Duodenal mucosa (tissue), 2 donors: ENCODE measurements around the gene CDH24.

Experiments
- H3K27ac ChIP-seq: one replicate; pipeline ENCODE4 v1.7.0; 2013; ENCODE audit warnings: low read depth, low read length
- H3K27me3 ChIP-seq, 2 donors: one replicate each; pipeline ENCODE4 v1.7.0; 2013; ENCODE audit warnings: low read length in 2 of 2, control low read depth in 1 of 2; ENCODE audit not compliant: insufficient read depth in 2 of 2, control insufficient read depth in 1 of 2
- H3K36me3 ChIP-seq, 2 donors: one replicate each; pipeline ENCODE4 v1.7.0; 2013; ENCODE audit warnings: low read length in 2 of 2, control low read depth in 1 of 2; ENCODE audit not compliant: insufficient read depth in 2 of 2, control insufficient read depth in 1 of 2
- H3K4me1 ChIP-seq, 2 donors: one replicate each; pipeline ENCODE4 v1.7.0; 2013; ENCODE audit warnings: low read length in 2 of 2, control low read depth in 1 of 2; ENCODE audit not compliant: insufficient read depth in 2 of 2, control insufficient read depth in 1 of 2
- H3K4me3 ChIP-seq, 2 donors: one replicate each; pipeline ENCODE4 v1.7.0; 2013; ENCODE audit warnings: low read length in 2 of 2, low read depth in 1 of 2
- H3K9ac ChIP-seq, 2 donors: one replicate each; pipeline ENCODE4 v1.7.0; 2013; ENCODE audit warnings: low read length in 2 of 2, low read depth in 1 of 2
- H3K9me3 ChIP-seq, 2 donors: one replicate each; pipeline ENCODE4 v1.7.0; 2013; ENCODE audit warnings: low read length in 2 of 2, control low read depth in 1 of 2; ENCODE audit not compliant: control insufficient read depth in 1 of 2

The CDH24 gene

DNA sequence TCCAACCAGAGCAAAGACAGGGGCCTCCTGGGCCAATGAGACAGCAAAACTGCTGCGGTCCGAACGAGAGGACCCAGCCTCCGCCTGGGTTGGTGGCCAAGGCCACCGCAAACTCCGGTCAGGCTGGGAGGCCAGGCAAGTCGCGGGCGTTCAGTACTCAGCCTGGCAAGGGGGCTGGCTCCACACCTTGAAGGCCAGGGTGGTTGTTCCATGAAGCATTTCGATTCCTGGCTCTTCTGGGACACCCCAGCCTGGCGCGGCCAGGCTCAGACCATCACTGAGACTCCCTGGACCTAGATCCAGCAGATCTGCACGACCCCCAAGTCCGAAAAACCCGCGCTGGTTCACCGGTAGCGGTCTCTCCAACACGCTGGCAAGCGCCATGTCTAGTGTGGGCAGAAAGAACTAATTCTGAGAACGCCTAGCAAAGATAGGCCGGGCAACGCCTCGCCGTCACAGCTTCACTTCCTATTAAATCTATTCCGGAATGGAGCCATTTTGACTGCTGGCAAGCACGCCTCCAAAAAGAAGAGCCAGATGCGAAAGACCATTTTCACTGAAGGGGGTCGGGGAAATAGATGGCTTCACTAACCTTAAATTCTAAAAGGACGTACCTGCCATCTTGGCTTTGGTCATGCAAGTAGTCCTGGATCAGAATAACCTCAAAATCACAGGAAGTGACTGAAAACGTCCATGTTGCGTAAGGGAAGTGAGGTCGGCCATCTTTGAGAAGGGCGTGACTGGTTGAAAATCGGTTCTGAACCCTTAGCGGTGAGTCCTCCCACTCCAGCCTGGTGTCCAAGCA, 22.6 kb downstream of the CDH24 start, which contains the start of gene PSMB5:
Gene PSMB5 (minus strand): TSS at position 403 of the 805 bp plus-strand sequence. CDS start 19 bp downstream, at position 384.
- Histone ChIP-seq H3K4me1 (peaks cover 11 to 12% of the 10 kb centered on the region in 2 donors), H3K27me3 (no peaks in the 10 kb centered on the region), H3K27ac (peak within 1 kb of the TSS; percentile 90), H3K9me3 (no peaks in the 10 kb centered on the region), H3K36me3 (peaks cover 0 to 21% of the 10 kb centered on the region in 2 donors), H3K9ac (peak within 1 kb of the TSS; percentile 96), H3K4me3 (peak within 1 kb of the TSS; percentile 97 to 98)

DNA sequence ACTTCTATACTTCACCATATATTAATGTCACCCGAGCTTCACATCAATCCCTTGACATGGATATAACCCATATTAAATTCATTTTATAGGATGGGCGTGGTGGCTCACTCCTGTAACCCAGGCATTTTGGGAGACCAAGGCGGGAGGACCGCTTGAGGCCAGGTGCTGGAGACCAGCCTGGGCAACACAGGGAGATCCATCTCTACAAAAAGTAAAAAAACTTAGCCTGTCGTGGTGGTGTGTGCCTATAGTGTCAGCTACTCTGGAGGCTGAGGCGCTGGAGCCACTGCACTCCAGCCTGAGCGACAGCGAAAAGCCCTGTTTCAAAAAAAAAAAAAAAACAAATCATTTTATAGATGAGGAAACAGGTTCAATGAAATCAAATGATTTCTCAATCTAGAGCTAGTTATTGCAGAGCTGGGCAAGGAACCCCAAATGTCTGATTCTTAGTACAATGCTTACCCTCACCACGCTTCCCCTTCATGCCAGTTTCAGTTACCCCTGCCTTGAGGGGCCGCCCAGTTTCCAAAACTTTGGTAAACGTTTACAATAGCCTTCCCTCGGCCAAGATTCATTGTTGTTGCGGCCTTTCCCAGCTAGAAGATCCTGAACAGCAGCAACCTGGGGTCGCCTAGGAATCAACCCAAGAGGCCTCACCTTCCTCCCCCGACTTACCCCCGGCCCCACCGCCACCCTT, 23.4 kb downstream of the CDH24 start:
- H3K4me3 ChIP-seq, result peak overlapping the region; percentile 97 to 98
- H3K4me1 ChIP-seq, result peaks cover 11 to 12% of the 10 kb centered on the region in 2 donors
- H3K27ac ChIP-seq, result peak overlapping the region; percentile 90
- peak overlapping the region; percentile 96 for H3K9ac ChIP-seq
- H3K36me3 ChIP-seq, result peaks cover 0 to 27% of the 10 kb centered on the region in 2 donors
- H3K27me3 ChIP-seq, result no peaks in the 10 kb centered on the region
- H3K9me3 ChIP-seq, result no peaks in the 10 kb centered on the region

DNA sequence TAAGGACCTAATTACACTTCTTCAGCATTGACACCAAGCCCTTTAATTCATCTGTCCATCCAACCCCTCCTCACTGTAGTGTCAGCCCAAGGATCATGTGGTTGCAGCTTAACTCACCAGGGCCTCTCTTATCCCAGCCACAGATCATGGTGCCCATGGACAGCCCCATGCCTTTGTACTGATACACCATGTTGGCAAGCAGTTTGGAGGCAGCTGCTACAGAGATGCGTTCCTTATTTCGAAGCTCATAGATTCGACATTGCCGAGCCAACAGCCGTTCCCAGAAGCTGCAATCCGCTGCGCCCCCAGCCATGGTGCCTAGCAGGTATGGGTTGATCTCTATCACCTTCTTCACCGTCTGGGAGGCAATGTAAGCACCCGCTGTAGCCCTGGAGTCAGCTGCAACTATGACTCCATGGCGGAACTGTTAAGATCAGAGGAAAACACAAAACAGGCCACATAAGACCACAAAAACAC, 24.0 kb downstream of the CDH24 start:
- Histone ChIP-seq H3K27ac (no peak overlapping the region), H3K4me1 (peaks cover 11 to 12% of the 10 kb centered on the region in 2 donors), H3K9me3 (no peaks in the 10 kb centered on the region), H3K27me3 (no peaks in the 10 kb centered on the region), H3K36me3 (peaks cover 0 to 32% of the 10 kb centered on the region in 2 donors), H3K9ac (no peak overlapping the region), H3K4me3 (peak overlapping the region; percentile 97 to 98)

DNA sequence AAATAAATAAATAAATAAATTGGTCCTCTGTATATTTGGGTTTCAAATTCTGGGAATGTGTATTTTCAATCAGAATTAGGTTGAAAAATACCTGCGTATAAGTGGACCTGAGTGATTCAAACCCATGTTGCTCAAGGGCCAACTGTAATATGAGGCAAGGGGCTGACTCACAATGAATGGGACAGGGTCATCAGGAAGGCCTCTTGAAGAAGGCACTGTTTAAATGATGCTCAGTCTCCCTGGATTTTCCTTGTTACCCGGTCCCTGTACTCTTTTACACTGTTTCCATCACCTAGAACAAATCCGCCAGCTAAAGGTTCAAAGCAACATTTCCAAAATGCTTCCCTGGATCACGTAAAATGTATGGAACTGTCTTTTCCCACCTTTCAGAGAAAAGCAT, 26.4 kb downstream of the CDH24 start:
- no peak overlapping the region for H3K9ac ChIP-seq
- no peak overlapping the region for H3K27ac ChIP-seq
- peaks cover 4 to 36% of the 10 kb centered on the region in 2 donors for H3K36me3 ChIP-seq
- H3K4me1 ChIP-seq, result peaks cover 11 to 12% of the 10 kb centered on the region in 2 donors
- H3K27me3 ChIP-seq, result no peaks in the 10 kb centered on the region
- H3K9me3 ChIP-seq, result no peaks in the 10 kb centered on the region
- no peak overlapping the region for H3K4me3 ChIP-seq

DNA sequence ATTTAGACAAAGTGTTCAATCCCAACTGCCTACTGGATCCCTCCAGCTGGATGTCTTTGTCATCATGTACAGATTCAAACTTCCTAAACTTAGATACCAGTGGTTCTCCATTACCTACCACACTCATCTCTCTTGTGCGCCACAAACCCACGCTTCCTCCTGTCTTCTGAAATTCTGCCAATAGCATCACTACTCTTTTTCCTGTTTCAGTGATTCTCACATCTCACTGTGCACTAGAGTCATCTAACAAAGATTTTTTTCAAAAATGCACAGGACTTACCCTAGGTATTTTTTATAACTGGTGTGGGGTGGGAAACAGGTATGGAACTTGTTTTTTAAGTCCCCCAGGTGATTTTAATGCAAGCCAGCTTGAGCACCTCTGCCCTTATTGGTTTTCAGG, 28.5 kb downstream of the CDH24 start:
- Histone ChIP-seq H3K36me3 (peaks cover 12 to 49% of the 10 kb centered on the region in 2 donors), H3K9ac (no peak overlapping the region), H3K9me3 (no peaks in the 10 kb centered on the region), H3K4me1 (peaks cover 8% of the 10 kb centered on the region in 2 donors), H3K27me3 (no peaks in the 10 kb centered on the region), H3K4me3 (no peak overlapping the region), H3K27ac (no peak overlapping the region)

DNA sequence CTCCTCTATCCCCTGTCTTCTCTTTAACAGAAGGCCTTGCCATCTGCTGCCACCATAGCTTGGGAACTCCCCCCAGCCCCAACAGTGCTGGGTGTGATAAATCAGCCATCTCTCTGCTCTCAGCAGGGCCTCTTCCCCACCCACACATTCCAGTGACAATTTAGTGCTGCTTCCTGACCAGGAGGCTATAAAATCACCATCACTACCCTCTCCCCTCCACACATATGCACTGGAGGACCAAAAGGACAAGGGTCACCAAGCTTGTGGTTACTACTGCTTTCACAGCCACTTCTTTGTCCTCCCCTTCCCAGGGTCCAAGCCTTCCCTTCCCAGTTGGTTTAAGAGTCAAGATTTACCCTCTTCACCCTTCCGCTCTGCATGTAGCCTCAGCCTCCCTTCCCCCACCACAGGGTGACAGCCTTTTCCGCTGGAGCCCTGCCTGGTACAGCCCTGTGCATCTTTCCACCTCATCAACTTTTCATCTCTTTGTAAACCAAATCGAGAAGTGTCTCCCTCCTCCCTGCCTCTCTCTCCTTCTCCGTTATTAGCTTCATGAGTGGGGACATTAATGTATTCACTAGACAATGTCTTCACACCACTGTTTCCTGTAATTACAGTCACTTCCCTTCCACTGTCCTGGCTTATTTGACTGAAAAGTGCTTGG, 32.0 kb downstream of the CDH24 start:
- no peak overlapping the region for H3K9ac ChIP-seq
- no peaks in the 10 kb centered on the region for H3K27me3 ChIP-seq
- H3K4me1 ChIP-seq, result no peaks in the 10 kb centered on the region
- H3K4me3 ChIP-seq, result no peak overlapping the region
- H3K27ac ChIP-seq, result no peak overlapping the region
- no peaks in the 10 kb centered on the region for H3K9me3 ChIP-seq
- H3K36me3 ChIP-seq, result peaks cover 12 to 28% of the 10 kb centered on the region in 2 donors

DNA sequence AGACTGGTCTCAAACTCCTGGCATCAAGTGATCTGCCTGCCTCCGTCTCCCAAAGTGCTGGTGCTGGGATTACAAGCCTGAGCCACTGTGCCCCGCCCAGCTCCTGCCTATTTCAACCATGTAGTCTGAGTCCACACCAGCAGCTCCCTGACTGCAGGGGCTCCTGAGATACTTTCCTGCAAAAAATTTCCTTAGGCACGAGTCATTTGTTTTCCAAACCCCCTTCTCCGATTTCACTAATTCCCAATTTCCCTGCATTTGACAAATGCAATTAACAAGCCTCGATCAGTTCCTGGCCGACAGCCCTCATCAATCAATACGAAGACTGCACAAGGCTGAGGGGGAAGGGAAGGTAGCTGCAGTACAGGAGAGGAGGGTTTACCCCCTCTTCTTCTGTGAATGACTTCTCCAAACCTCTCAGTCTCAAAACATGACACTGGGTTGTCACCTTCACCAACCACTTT, 32.7 kb downstream of the CDH24 start:
- no peaks in the 10 kb centered on the region for H3K9me3 ChIP-seq
- no peak overlapping the region for H3K9ac ChIP-seq
- H3K27me3 ChIP-seq, result no peaks in the 10 kb centered on the region
- H3K4me1 ChIP-seq, result no peaks in the 10 kb centered on the region
- H3K4me3 ChIP-seq, result no peak overlapping the region
- H3K36me3 ChIP-seq, result peaks cover 12 to 28% of the 10 kb centered on the region in 2 donors
- no peak overlapping the region for H3K27ac ChIP-seq

DNA sequence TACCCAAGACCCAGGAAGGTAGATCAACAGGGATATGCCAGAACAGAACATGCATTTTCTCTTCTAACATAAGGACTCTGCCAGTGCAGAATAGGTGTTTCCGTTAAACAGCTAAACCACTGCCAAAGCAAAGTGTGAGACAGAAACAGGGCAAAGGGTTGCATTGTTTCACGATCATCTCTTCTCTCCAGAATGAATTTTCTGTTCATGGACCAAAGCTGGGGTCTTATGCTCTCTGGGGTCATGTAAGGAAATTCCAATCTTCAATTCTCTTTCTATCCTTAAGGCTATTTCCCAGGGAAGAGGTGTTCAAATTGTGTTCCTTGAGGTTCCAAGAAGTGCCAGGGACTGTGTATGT, 33.5 kb downstream of the CDH24 start:
- Histone ChIP-seq H3K27ac (no peak overlapping the region), H3K9ac (no peak overlapping the region), H3K36me3 (peaks cover 12 to 20% of the 10 kb centered on the region in 2 donors)

DNA sequence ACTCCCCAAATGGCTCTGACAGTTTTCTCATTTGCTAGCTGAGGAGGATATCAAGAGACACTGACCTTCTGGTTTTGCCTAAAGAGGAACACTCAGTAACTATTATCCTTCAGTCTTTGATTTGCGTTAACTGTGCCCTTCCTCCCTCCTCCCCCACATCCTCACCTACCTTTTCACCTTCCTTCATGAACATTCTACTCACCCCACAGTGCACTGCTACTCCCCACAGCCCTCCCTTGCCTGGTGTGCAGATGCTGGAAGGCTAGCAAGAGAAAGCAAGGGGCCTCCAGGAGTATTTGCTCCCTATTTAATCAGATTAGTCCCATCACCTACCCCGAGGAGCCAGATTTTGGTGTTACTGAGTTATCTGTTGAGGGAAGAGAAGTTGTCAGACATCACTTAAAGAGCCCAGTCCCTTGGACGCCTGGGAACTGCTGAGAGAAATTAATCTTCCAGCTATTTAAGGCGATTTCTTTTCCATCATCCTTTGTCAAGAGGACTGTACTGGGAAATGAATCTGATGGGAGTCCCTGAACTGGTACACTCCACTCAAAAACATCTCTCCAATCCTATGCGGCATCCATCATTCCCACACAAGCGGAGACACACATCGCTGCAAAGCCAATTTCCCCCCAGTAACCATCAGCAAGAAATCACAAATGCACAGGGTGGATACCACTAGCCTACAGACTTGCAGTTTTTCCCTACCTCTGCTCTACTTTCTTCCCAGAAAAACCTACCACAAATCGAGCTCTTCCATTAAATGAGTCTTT, 34.1 kb downstream of the CDH24 start:
- H3K4me3 ChIP-seq, result no peak overlapping the region
- no peaks in the 10 kb centered on the region for H3K27me3 ChIP-seq
- peaks cover 12 to 17% of the 10 kb centered on the region in 2 donors for H3K36me3 ChIP-seq

More for the DNA sequence above, 33.5 kb downstream of the CDH24 start:
- no peaks in the 10 kb centered on the region for H3K9me3 ChIP-seq
- H3K4me1 ChIP-seq, result no peaks in the 10 kb centered on the region
- H3K4me3 ChIP-seq, result no peak overlapping the region
- no peaks in the 10 kb centered on the region for H3K27me3 ChIP-seq

More for the DNA sequence above, 34.1 kb downstream of the CDH24 start:
- H3K9ac ChIP-seq, result no peak overlapping the region
- no peaks in the 10 kb centered on the region for H3K4me1 ChIP-seq
- no peaks in the 10 kb centered on the region for H3K9me3 ChIP-seq
- no peak overlapping the region for H3K27ac ChIP-seq
